Activated T-helper 17 cell treated with anti-CD3 and anti-CD28 coated beads, Interleukin-2, amount 50 U/mL, for 72 hours (primary cell): ENCODE results near the gene CPSF7. TPM values are rescaled to one million over a fixed set of nuclear protein-coding genes. Genes with fewer than 3 reads are reported as not detected.

ENCODE experiments used
- ATAC-seq: fragments of 150-1000 bp; cut with Tn5 transposase; replicated peaks from 2 replicates; pipeline ENCODE4 v1.10.0; 2021; ENCODE audit warnings: mild to moderate bottlenecking, moderate library complexity
- H3K27ac Mint-ChIP-seq: one replicate; pipeline ENCODE4 v1.8.0; 2022; ENCODE audit warnings: mixed read lengths
- H3K27me3 Mint-ChIP-seq: one replicate; pipeline ENCODE4 v1.8.0; 2022; ENCODE audit warnings: mixed read lengths
- H3K36me3 Mint-ChIP-seq: one replicate; pipeline ENCODE4 v1.8.0; 2022; ENCODE audit warnings: low read depth, mild to moderate bottlenecking, mixed read lengths
- H3K4me1 Mint-ChIP-seq: one replicate; pipeline ENCODE4 v1.8.0; 2022; ENCODE audit warnings: mixed read lengths
- H3K4me3 Mint-ChIP-seq: one replicate; pipeline ENCODE4 v1.8.0; 2022; ENCODE audit warnings: mild to moderate bottlenecking, mixed read lengths
- H3K9me3 Mint-ChIP-seq: one replicate; pipeline ENCODE4 v1.8.0; 2022; ENCODE audit warnings: mixed read lengths
- total RNA-seq, 2 donors: library from RNA; stranded (reverse); gene quantifications; one replicate each; pipeline ENCODE4 v1.2.3, GENCODE V29; 2022

The CPSF7 gene
- total RNA-seq, 2 donors from 2014 or later, result 98.1 to 114 TPM

DNA sequence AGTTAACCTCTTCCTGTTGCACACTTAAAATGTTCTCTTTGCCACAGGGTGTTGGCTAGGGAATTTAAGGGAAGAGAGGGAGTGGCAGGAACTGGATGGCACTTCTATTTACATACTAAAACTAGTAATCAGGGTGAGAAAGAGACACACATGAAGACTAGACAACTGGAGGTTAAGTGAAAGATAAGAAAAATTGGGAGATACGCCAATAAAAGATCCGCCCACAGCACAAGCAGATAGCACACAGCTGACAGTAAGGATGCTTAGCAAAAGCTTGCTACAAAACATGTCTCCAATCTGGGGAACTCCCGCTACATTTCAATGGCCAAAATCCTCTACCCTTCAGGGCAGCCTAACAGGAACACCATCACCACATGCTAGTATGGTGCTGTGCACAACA is 12.8 kb downstream of the CPSF7 start:
- H3K36me3 Mint-ChIP-seq, result peaks cover 100% of the 10 kb centered on the region
- H3K27ac Mint-ChIP-seq, result peak overlapping the region; percentile 32
- no peak for ATAC-seq
- no peaks in the 10 kb centered on the region for H3K9me3 Mint-ChIP-seq
- H3K4me1 Mint-ChIP-seq, result peaks cover 9% of the 10 kb centered on the region
- H3K4me3 Mint-ChIP-seq, result no peak overlapping the region
- no peaks in the 10 kb centered on the region for H3K27me3 Mint-ChIP-seq

DNA sequence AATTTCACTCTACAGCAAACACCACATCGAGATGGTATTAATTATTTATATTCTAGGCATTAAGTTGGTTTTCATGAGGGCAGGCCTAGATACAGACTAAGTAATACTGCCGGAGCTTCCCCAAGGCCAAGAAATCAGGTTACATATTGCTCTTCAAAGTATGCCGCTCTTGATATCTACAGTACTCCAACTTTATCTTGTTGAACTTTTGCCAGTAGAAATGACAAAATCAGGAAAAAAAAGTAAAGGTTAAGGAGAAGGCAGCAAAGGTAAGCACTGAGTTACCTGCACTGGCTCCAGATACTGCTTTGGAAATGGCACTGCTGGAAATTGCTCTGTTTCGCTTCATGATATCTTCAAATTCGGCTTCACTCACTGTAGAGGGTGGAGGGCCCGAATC is 14.4 kb downstream of the CPSF7 start:
- no peaks in the 10 kb centered on the region for H3K27me3 Mint-ChIP-seq
- no peak for ATAC-seq
- peaks cover 8% of the 10 kb centered on the region for H3K4me1 Mint-ChIP-seq
- no peaks in the 10 kb centered on the region for H3K9me3 Mint-ChIP-seq
- H3K27ac Mint-ChIP-seq, result peak overlapping the region; percentile 80
- H3K4me3 Mint-ChIP-seq, result no peak overlapping the region
- H3K36me3 Mint-ChIP-seq, result peaks cover 100% of the 10 kb centered on the region

DNA sequence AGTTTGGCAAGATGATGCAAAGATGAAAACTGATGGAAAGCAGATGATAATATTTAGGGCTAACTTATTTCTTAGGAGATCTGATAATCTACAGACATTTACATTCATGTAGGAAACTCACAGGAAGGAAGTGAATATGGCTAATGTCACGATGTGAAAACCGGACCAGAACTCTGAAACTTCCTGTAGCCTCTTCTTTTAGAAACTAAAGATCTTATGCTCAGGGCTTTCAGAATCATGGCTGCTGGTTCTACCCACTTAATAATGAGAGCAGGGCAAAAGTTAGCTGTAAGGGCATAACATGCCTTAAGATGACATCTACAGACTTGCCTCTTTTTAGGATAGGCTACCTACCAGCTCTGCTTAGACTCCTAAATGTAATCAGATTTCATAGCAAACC is 15.2 kb downstream of the CPSF7 start:
- Mint-ChIP-seq H3K9me3 (no peaks in the 10 kb centered on the region), H3K27me3 (no peaks in the 10 kb centered on the region), H3K4me3 (no peak overlapping the region), H3K36me3 (peaks cover 100% of the 10 kb centered on the region), H3K27ac (peak overlapping the region; percentile 80), H3K4me1 (peaks cover 8% of the 10 kb centered on the region)
- ATAC-seq, result no peak

DNA sequence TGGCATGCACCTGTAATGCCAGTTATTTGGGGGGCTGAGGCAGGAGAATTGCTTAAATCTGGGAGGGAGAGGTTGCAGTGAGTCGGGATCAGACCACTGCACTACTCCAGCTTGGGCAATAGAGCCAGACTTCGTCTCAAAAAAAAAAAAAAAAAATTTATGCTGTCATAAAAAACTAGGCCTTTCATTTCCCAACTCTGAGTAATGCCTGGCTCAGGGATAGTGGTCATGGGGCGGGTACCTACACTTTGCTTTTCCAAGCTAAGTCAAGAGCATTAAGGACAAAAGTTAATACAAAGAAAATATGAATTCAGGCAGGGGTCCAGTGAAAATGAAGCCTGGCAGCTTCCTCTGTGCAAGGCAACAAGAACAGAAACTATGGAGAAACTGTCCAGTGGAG is 16.3 kb downstream of the CPSF7 start:
- Mint-ChIP-seq H3K9me3 (no peaks in the 10 kb centered on the region), H3K27me3 (no peaks in the 10 kb centered on the region), H3K36me3 (peaks cover 100% of the 10 kb centered on the region), H3K4me3 (no peak overlapping the region), H3K4me1 (peaks cover 8% of the 10 kb centered on the region), H3K27ac (peak overlapping the region; percentile 16)
- ATAC-seq, result no peak

DNA sequence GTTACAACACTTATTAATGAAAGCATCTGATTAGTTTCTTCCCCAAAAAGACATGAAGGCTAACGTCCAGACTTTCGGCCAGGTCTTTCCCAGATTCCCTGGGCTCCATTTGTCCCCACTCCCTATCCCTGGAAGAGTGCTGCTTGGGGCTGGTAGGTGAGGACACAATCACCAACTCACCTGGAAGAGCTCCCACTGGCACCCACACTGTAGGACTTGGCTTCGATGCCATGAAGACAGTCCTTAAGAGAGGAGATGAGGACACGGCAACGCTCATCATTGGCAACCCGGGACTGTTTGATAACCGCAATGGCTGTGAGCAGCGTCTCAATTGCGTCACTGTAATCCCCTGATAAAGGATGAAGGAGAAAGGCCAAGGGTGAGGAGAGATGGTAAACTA is 18.2 kb downstream of the CPSF7 start:
- H3K36me3 Mint-ChIP-seq, result peaks cover 100% of the 10 kb centered on the region
- H3K4me1 Mint-ChIP-seq, result peaks cover 4% of the 10 kb centered on the region
- no peak overlapping the region for H3K4me3 Mint-ChIP-seq
- peak overlapping the region; percentile 46 for H3K27ac Mint-ChIP-seq
- H3K27me3 Mint-ChIP-seq, result no peaks in the 10 kb centered on the region
- ATAC-seq, result no peak
- H3K9me3 Mint-ChIP-seq, result no peaks in the 10 kb centered on the region

DNA sequence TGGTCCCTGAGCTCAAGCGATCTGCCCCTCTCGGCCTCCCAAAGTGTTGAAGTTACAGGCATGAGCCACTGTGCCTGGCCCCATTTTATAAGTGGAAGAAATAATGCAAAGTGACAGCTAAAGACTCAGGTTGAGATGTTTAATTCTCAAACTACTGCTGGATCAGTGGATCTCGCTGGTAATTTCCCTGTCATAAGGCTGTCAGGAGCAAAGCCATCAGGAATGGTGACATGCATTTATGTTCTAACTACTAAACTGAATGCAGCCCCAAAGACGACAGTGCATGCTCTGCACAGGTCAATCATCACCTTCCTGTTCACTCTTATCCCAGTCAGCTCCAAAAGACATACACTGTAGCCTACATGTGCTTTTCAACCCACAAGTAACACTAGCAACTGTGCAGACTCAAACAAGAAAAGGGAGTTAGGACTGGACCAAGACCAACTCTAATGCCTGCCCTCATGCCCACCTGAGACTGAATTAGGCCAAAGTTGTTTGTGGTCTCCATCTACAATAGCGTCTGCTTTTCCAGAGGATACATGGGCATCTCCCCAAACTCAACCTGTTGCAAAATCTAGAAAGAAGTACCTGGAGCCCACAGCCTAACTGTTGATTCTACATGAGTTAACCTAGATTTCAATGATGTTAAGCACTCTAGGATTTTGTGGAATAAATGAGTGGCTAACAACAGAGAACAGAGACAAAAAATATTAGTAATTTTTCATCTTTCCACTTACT is 22.6 kb downstream of the CPSF7 start:
- Mint-ChIP-seq H3K27ac (no peak overlapping the region), H3K36me3 (peaks cover 100% of the 10 kb centered on the region), H3K4me3 (no peak overlapping the region), H3K27me3 (no peaks in the 10 kb centered on the region), H3K4me1 (peaks cover 4% of the 10 kb centered on the region), H3K9me3 (no peaks in the 10 kb centered on the region)
- no peak for ATAC-seq

DNA sequence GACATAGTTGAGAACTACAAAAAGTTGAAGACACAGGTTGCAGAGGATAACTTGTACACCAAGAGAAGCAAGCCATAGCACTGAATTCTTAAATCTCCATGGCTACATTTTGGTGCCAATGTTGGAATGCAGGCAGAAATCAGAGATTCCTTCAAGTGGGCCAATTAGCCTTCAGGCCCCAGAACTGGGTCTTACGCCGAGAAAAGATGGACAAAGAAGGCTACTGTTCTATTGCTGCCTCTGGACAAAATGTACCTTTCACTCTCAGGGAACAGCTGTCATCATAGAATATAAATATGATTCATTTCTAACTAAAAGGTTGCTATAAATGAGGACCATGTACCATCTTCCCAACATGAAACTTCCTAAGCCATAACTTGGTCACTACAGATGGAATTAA is 23.7 kb downstream of the CPSF7 start:
- no peak overlapping the region for H3K4me3 Mint-ChIP-seq
- H3K27me3 Mint-ChIP-seq, result no peaks in the 10 kb centered on the region
- ATAC-seq, result no peak
- H3K4me1 Mint-ChIP-seq, result no peaks in the 10 kb centered on the region
- H3K9me3 Mint-ChIP-seq, result no peaks in the 10 kb centered on the region
- H3K36me3 Mint-ChIP-seq, result peaks cover 99% of the 10 kb centered on the region
- no peak overlapping the region for H3K27ac Mint-ChIP-seq

DNA sequence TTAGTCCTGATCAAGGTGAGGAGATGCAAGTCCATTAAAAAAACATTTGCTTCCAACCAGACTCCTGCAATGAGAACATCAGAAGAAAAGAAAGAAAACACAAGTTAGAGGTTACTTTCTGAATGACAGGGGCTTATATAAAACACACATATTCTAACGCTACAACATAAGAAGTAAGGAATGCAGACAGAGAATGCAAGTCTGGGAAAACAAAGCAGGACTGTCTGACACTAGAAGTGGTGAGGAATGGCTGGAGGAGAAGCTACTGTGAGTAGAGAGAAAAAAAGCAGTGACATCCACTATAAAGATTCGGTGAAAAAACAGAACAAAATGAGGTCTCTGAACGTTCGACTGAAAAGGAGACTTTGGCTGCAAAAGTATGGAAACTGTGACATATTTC is 25.1 kb downstream of the CPSF7 start:
- no peaks in the 10 kb centered on the region for H3K9me3 Mint-ChIP-seq
- H3K4me1 Mint-ChIP-seq, result no peaks in the 10 kb centered on the region
- no peaks in the 10 kb centered on the region for H3K27me3 Mint-ChIP-seq
- ATAC-seq, result no peak
- H3K4me3 Mint-ChIP-seq, result no peak overlapping the region
- H3K36me3 Mint-ChIP-seq, result peaks cover 95% of the 10 kb centered on the region
- peak overlapping the region; percentile 5 for H3K27ac Mint-ChIP-seq

DNA sequence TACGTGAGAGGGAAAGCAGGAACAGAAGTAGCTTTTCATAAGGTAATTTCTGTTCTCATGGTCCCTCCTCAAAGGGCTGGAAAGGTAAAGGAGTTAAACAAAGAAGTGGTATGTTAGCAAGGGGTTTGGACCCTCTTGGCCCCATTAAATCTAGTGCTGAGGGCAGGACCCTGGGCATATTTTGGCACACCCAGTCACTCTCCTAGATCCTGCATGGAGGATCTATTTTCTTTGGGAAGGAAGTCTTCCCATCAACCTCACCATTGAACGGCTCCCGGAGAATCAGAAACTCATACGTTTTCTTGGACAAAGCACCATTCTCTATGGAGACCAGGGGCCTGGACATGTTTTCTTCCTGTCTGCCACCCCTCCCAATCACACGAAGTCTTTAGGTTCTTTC is 25.7 kb downstream of the CPSF7 start:
- ATAC-seq, result no peak
- no peaks in the 10 kb centered on the region for H3K9me3 Mint-ChIP-seq
- no peak overlapping the region for H3K27ac Mint-ChIP-seq
- no peak overlapping the region for H3K4me3 Mint-ChIP-seq
- H3K36me3 Mint-ChIP-seq, result peaks cover 91% of the 10 kb centered on the region
- no peaks in the 10 kb centered on the region for H3K27me3 Mint-ChIP-seq
- no peaks in the 10 kb centered on the region for H3K4me1 Mint-ChIP-seq

DNA sequence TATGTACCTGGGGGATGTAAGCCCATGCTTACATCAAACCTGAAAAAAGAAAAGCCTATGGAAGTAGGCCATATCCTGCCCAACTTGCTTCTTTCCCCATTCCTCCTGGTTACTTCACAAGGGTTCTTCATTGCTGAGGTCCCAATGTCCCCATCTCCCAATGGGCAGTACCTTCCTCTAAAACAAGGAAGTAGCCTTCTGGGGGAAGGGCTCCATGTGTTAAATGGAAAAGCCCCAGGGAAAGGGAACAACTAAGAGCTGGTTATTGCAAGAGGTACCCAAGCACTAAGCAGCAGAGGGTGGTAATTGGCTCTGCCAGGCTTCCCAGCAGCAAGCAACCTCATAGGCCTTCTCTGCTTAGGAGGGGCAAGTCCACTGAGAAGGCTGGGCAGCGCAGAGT is 26.1 kb downstream of the CPSF7 start:
- Mint-ChIP-seq H3K4me1 (no peaks in the 10 kb centered on the region), H3K27ac (no peak overlapping the region), H3K27me3 (no peaks in the 10 kb centered on the region), H3K9me3 (no peaks in the 10 kb centered on the region), H3K36me3 (peaks cover 91% of the 10 kb centered on the region), H3K4me3 (no peak overlapping the region)
- no peak for ATAC-seq

DNA sequence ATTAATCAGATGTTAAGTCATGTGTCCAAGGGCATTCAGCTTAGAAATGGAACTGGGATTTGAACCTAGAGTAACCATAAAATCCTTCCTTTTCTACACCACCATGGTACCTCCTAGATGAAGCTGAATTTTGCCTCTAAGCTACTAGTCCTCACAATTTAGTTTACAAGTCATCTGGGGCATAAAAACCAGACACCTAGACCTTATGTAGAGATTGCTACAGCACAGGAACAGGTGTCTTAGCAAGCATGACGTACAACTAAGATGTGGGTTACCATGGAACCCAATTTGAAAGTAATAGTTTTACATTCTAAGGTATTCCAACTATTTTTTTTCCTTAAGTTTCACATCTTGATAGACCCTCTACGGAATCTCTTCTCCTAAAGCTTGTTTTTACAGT is 28.2 kb downstream of the CPSF7 start:
- H3K36me3 Mint-ChIP-seq, result peaks cover 89% of the 10 kb centered on the region
- H3K27ac Mint-ChIP-seq, result peak overlapping the region; percentile 51
- ATAC-seq, result no peak
- no peaks in the 10 kb centered on the region for H3K9me3 Mint-ChIP-seq
- H3K4me3 Mint-ChIP-seq, result no peak overlapping the region
- no peaks in the 10 kb centered on the region for H3K27me3 Mint-ChIP-seq
- H3K4me1 Mint-ChIP-seq, result no peaks in the 10 kb centered on the region

DNA sequence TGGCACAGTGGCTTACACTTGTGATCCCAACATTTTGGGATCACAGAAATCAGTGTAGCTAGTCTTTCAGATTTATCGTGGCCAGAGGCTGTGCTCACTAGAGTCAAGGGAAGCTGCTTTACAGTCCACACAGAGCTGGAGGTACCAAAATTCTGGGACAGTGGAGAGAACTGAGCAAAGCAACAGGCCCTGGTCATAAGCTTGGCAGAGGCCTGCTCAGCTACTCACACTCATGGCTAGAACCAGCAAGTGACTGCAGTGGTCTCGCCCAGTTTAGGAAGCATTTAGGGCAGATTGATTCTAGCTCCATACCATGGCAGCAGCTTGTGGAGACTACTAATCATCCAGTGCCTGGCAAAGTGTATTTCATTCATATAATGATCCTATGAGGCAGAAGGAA is 28.6 kb downstream of the CPSF7 start:
- peaks cover 87% of the 10 kb centered on the region for H3K36me3 Mint-ChIP-seq
- H3K4me3 Mint-ChIP-seq, result no peak overlapping the region
- H3K9me3 Mint-ChIP-seq, result no peaks in the 10 kb centered on the region
- no peaks in the 10 kb centered on the region for H3K27me3 Mint-ChIP-seq
- H3K27ac Mint-ChIP-seq, result peak overlapping the region; percentile 64
- no peak for ATAC-seq
- H3K4me1 Mint-ChIP-seq, result no peaks in the 10 kb centered on the region

DNA sequence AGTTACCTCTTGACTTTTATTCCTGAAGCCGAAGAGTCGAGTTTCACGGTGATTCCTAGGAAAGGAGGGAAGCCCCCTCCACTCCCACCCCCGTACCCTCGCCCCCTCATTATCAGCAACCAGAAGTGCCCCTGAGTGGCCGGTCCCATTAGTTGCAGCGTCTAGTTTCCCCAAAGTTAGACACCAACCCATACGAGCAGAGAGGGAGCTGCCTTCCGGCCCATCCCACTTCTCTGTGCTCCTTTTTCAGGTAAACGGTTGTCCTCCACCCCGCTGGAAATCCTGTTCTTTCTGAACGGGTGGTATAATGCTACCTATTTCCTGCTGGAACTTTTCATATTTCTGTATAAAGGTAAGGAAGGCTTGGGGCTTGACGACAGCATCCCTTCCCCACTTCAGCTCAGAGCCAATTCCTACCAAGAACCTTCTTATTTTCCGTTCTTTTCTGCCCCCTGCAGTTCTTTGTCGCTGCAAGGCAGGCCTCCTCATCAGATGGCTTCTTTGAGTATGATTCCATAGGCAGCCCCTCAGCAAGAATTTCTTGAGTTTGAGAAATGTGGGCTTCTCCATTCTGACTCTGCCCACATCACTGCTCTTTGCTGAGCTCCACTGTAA is 36.7 kb downstream of the CPSF7 start:
- Mint-ChIP-seq H3K27me3 (no peaks in the 10 kb centered on the region), H3K36me3 (peaks cover 33% of the 10 kb centered on the region), H3K4me3 (peak overlapping the region; percentile 91), H3K4me1 (peaks cover 12% of the 10 kb centered on the region), H3K27ac (peak overlapping the region; percentile 94), H3K9me3 (no peaks in the 10 kb centered on the region)
- no peak for ATAC-seq

DNA sequence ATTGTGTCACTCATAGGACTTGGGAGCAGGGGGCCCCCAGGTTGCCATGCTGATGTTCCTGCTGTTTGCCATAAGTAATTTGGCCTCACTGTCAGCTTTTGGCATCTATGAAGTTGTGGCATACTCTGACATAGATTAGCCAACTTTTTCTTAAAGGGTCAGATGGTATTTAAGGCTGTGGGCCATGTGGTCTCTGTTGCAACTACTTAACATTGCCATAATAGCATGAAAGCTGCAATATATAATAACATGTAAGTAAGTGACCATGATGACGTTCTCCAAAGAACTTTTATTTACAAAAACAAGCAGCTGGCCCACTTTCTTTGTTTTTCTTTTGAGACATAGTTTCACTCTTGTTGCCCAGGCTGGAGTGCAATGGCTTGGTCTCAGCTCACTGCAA is 39.6 kb downstream of the CPSF7 start:
- Mint-ChIP-seq H3K27me3 (no peaks in the 10 kb centered on the region), H3K27ac (no peak overlapping the region), H3K4me1 (peaks cover 12% of the 10 kb centered on the region), H3K4me3 (no peak overlapping the region), H3K9me3 (no peaks in the 10 kb centered on the region), H3K36me3 (peaks cover 12% of the 10 kb centered on the region)
- no peak for ATAC-seq
